ENCODE measurements around the gene PLXNB2.
A peak's percentile ranks its signal among the peaks of the same experiment; 100 is the strongest.

PLXNB2 gene

DNA sequence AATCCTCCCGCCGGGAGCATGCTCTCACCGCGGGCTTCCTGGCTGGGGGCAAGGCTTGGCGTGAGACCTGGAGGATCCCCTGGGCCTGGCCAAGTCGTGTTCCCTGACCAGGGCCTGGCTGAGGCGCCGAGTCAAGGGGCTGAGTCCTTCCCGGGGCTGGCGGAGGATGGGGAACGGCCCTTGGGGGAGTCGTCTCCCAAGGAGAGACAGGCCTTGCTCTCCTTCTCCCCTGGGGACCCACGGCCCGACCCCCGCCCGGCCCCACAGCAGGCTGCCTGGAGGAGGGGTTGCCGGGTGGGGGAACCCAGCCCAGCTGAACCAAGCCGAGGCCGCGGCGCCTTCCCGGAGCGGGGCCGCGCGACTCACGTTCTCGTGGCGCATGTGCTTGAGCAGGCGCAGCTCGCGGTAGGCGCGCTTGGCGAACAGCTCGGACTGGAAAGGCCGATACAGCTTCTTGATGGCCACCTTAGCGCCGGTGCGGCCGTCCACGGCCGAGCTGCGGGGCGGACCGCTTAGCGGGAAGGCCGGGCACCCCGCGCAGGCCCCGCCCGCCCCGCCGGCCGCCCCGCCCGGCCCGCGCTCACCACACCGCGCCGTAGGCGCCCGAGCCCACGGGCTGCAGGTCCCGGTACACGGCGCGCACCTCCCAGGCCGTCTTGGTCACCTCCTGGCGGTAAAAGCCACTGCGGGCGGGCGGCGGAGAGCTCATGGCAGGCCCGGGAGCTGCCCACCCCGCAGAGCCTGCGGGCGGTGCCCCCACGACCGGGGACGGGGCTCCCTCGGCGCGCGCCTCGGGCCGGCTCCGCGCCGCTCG lies 46.4 kb downstream of the PLXNB2 start:
- Mint-ChIP-seq H3K36me3 (no peaks in the 10 kb centered on the region), H3K4me1 (peaks cover 6% of the 10 kb centered on the region), H3K4me3 (peak overlapping the region; percentile 23), H3K27me3 (peaks cover 9% of the 10 kb centered on the region), H3K27ac (no peak overlapping the region), H3K9me3 (no peaks in the 10 kb centered on the region)

DNA sequence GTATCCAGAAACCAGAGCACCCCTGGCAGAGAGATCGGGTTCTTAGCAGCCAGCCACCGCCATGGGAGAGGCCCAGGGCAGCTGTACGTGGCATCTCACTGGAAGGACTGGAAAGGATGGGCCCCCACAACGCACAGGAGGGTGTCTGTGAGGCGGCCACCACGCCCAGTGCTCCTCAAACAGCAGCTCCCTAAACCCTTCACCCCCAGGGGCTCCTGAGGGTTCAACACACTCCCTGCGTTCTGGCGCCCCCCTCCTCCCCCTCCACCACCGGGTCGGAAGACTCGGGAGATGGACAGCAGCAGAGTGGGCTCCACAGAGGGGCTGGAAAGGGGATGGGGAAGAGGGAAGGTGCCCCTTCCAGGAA lies 47.0 kb downstream of the PLXNB2 start:
- peaks cover 9% of the 10 kb centered on the region for H3K27me3 Mint-ChIP-seq
- no peak overlapping the region for H3K4me3 Mint-ChIP-seq
- H3K36me3 Mint-ChIP-seq = no peaks in the 10 kb centered on the region
- no peak overlapping the region for H3K27ac Mint-ChIP-seq
- peaks cover 6% of the 10 kb centered on the region for H3K4me1 Mint-ChIP-seq
- no peaks in the 10 kb centered on the region for H3K9me3 Mint-ChIP-seq

DNA sequence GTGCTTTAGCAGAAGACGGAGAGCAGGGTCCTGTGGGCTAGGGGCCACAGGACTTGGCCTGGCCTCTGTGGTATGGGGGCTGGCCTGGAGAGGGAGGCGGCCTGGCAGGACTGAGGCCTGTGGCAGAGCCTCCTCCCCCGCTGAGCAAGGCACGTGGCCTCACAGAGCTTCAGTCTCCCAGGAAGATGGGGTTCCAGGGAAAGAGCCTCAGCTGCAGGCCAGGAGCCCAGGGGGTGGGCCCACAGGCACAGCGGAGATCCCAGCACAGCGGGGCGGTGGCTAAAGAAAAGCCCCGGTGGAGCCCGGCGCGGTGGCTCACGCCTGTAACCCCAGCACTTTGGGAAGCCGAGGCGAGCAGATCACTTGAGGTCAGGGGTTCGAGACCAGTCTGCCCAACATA lies 48.1 kb downstream of the PLXNB2 start:
- Mint-ChIP-seq H3K4me1 (peaks cover 6% of the 10 kb centered on the region), H3K27me3 (peaks cover 9% of the 10 kb centered on the region), H3K4me3 (no peak overlapping the region), H3K9me3 (no peaks in the 10 kb centered on the region), H3K27ac (no peak overlapping the region), H3K36me3 (no peaks in the 10 kb centered on the region)

DNA sequence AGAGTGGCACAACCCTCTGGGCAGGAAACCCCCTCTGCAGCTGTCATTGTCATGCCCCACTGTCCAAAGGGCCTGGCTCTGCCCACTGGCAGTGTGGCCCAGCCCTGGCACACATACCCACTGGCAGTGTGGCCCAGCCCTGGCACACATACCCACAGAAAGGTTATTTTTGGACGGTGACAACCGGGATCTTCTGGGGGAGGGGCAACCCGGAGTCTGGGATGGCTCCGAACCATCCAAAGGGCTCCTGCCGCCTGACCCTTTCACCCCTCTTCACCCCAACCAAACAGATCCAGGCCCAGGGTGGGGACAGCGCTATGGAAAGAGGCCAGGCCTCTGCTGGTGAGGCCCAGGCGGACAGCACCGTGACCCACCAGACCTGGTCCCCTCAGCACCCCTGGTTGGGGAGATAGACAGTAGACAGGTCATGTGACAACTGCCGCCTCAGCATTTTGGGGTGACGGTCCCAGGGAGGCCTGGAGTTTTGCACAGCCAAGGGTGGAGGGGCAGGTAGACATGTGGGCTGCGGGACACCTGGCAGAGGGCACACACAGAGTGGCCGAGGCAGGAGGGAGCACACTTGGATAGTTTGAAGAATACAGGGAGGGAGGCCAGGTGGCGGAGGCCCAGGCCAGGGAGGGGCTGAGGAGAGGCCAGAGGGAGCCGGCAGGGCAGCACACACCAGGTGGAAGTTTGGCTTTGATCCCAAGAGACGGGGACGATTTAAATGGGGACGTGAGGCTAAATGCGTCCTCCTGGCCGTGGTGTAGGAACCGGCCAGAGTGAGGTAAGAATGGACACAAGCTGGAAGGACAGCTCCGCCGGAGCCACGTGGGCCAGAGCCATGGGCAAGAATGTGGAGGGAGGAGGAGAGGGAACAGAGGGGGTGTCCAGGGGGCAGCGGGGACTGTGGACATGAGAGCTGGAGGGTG lies 48.8 kb downstream of the PLXNB2 start:
- no peak overlapping the region for H3K4me3 Mint-ChIP-seq
- H3K4me1 Mint-ChIP-seq = peaks cover 6% of the 10 kb centered on the region
- H3K36me3 Mint-ChIP-seq = no peaks in the 10 kb centered on the region
- H3K27me3 Mint-ChIP-seq = peaks cover 9% of the 10 kb centered on the region
- H3K9me3 Mint-ChIP-seq = no peaks in the 10 kb centered on the region
- no peak overlapping the region for H3K27ac Mint-ChIP-seq

DNA sequence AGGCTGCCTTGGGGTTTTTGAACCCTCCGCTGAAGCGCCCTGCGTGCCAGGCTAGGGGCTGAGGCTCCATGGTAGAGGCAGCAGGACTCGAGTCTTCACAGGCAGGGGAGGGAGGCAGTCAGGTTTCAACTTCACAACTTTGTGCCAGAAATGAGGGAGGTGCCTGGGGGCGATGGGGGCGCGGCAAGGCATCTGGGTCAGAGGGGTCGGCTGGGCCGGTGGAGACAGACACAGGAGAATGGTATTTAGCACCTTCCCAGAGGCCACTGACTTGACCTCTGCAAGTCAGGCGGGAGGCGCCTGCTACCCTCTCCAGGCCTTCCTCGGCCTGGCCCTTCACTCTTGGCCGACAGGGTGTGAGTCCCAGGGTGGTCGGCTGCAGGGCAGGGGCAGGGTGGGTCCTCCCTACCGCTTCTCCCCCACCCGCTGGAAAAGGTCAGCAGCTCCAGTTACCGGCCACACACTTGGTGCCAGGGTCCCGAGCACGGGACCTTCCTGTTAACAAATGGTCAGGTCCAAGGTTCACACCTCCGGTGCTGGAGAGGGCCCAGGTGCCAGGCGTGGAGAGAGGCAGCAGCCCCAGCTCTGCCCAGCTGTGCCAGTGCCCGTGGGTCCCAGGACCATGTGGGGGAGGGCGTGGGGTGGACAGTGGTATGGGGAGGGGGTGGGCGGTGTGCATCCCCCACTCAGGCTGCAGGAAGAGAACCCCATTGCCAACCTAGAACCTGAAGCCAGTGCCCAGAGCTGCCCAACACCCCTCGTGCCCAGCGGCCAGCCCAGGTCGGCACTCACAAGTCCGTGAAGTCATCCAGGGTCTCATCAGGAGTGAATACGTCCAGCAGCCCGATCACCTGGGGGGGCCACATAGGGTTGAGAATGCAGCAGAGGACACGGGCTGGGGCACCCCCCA lies 49.7 kb downstream of the PLXNB2 start:
- Mint-ChIP-seq H3K9me3 (no peaks in the 10 kb centered on the region), H3K27ac (no peak overlapping the region)

DNA sequence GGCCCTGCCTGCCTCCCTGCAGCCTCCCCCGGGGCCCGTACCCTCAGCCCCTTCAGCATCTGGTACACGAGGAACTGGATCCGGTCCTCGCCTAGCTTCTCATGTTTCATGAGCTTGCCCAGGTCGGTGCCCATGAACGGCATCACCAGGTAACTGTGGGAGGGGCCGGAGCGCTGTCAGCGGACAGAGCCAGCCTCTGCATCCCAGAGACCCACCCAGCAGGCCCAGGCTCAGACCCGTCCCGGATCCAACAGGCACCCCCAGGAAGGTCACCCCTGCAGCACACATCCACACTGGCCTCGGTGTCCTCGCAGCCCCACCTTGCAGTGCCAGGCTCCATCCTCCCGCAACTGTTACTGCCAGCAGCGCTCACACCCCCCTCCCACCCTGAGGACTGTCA lies 50.4 kb downstream of the PLXNB2 start:
- no peak overlapping the region for H3K27ac Mint-ChIP-seq
- no peak overlapping the region for H3K4me3 Mint-ChIP-seq
- H3K4me1 Mint-ChIP-seq = peaks cover 2% of the 10 kb centered on the region
- no peaks in the 10 kb centered on the region for H3K36me3 Mint-ChIP-seq
- peaks cover 5% of the 10 kb centered on the region for H3K27me3 Mint-ChIP-seq
- H3K9me3 Mint-ChIP-seq = no peaks in the 10 kb centered on the region

More for the DNA sequence above, 49.7 kb downstream of the PLXNB2 start:
- no peaks in the 10 kb centered on the region for H3K36me3 Mint-ChIP-seq
- H3K4me1 Mint-ChIP-seq = peaks cover 6% of the 10 kb centered on the region
- H3K27me3 Mint-ChIP-seq = peaks cover 9% of the 10 kb centered on the region
- H3K4me3 Mint-ChIP-seq = no peak overlapping the region

DNA sequence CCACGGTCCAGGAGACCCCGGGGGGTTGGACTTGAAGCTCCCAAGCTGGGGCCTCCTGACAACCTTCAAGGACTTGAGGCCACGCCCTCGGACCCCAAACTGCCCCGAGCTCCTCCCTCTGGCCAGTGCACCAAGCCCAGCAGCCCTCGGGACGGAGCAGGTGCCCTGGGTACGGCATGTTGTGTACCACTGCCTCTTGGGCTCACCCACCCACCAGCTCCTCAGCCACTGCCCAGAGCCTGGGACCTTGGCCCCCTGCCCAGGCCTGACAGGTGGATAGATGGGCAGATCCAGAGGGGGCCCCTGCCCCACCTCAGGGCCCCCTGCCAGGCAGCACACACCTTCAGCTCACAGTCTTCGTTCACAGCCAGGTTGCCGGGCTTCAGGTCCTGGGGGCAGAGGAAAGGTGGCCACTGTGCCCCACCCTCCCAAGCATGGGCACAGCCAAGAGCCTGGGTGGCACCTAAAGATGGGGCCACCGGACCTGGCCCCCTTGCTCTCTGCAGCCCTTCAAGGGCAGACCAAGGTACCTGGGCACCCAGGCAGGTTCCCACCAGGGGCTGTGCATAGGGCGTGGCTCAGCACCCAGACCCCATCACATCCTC lies 51.1 kb downstream of the PLXNB2 start:
- Mint-ChIP-seq H3K4me3 (no peak overlapping the region), H3K27ac (no peak overlapping the region), H3K4me1 (no peaks in the 10 kb centered on the region), H3K27me3 (peaks cover 3% of the 10 kb centered on the region), H3K9me3 (no peaks in the 10 kb centered on the region), H3K36me3 (no peaks in the 10 kb centered on the region)

DNA sequence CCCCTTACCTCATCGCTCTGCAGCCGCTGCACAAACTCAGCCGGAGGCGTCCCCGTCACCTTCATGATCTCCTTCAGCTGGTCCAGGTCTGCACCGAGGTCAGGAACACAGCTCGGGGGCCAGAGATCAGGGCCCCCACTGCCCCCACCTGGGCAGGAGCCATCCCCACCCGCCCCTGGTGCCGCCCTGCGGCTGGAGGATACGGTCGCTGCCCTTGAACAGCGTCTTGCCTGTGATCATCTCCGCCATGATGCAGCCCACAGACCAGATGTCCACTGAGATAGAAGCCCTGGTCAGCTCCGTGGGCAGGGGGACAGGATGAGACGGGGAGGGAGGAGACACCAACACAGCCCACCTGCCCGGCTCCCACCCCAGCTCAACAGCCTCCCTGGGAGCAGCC lies 51.8 kb downstream of the PLXNB2 start:
- Mint-ChIP-seq H3K4me3 (no peak overlapping the region), H3K36me3 (no peaks in the 10 kb centered on the region), H3K27ac (no peak overlapping the region), H3K4me1 (no peaks in the 10 kb centered on the region), H3K27me3 (peaks cover 3% of the 10 kb centered on the region), H3K9me3 (no peaks in the 10 kb centered on the region)

DNA sequence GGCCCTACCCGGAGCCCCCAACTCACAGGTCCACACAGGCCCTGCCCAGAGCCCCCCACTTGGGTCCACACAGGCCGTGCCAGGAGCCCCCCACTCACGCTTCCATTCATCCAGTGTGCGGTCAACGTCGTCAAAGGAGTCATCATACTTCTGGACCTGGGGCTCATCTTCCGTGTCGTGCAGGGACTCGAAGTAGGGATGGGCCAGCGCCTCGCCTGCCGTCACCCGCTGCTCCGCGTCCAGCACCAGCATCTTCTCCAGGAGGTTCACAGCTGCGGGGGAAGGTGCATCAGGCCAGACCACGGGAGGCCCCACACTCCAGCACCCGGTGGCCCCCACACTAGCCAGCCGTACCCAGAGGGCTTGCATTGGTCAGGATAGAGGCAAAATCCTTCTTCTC lies 52.3 kb downstream of the PLXNB2 start:
- no peaks in the 10 kb centered on the region for H3K9me3 Mint-ChIP-seq
- no peaks in the 10 kb centered on the region for H3K36me3 Mint-ChIP-seq
- H3K27ac Mint-ChIP-seq = no peak overlapping the region
- H3K27me3 Mint-ChIP-seq = peaks cover 3% of the 10 kb centered on the region
- H3K4me1 Mint-ChIP-seq = peaks cover 2% of the 10 kb centered on the region
- no peak overlapping the region for H3K4me3 Mint-ChIP-seq

DNA sequence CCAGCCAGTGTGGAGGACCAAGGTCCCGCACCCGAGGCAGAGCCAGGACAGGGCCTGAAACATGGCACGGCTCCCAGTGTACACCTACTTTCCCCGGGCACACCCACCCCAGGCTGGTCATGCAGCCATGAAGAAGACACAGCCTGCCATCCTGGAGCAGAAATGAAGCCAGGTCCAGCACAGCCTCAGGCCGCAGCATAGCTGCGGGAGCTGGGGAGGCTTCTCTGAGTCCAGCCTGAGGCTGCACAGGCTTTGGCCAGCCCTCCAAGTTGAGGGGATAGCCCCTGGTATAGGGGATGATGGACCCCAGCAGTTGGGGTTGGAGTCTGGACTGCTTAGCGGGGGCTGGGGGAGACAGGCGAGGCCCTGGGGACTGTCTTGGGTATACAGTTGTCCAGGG lies 53.5 kb downstream of the PLXNB2 start:
- Mint-ChIP-seq H3K9me3 (no peaks in the 10 kb centered on the region), H3K4me1 (peaks cover 7% of the 10 kb centered on the region), H3K36me3 (no peaks in the 10 kb centered on the region), H3K27me3 (peaks cover 3% of the 10 kb centered on the region), H3K4me3 (no peak overlapping the region), H3K27ac (no peak overlapping the region)

DNA sequence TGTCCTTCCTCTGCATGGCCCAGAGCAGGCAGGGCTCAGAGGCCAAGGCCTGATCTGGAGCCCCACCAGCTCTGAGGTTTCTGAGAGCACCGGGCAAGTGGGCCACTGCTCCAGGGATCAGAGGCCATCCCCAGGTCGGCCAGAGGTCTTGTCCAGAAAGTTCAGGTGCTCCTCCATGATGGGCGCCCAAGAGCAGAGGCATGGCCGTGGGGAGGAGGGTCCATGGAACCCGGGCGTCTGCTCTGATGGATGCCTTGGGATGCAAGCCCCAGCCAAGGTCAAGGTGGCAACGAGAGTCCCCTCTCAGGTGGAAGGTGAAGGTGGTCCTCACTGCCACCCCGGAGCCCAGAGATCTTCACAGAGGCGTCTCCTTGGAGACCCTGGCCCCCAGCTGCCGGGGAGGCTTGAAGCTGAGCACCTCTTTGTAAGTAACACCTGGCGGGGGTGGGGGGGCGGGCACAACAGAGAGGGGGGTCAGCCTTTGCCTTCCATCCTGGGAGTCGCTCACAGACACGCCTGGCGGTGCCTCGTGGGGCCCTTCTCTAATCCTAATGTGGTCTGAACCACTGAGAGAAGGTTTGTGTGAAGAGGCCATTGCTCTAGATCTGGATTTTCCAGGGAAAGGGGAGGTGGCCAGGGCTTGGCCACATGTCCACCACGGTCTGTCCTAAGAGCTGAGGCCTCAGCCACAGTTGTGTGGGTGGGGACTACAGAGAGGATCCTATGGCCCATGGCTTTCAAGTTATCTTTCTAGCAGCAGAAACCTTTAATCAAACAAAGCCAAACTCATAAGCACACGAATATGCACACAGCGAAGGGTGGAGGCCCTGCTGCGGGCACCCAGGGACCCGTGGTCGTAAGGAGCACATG lies 54.2 kb downstream of the PLXNB2 start:
- no peak overlapping the region for H3K27ac Mint-ChIP-seq
- H3K4me1 Mint-ChIP-seq = peaks cover 7% of the 10 kb centered on the region
- no peak overlapping the region for H3K4me3 Mint-ChIP-seq
- H3K27me3 Mint-ChIP-seq = peaks cover 2% of the 10 kb centered on the region
- H3K36me3 Mint-ChIP-seq = no peaks in the 10 kb centered on the region
- no peaks in the 10 kb centered on the region for H3K9me3 Mint-ChIP-seq

DNA sequence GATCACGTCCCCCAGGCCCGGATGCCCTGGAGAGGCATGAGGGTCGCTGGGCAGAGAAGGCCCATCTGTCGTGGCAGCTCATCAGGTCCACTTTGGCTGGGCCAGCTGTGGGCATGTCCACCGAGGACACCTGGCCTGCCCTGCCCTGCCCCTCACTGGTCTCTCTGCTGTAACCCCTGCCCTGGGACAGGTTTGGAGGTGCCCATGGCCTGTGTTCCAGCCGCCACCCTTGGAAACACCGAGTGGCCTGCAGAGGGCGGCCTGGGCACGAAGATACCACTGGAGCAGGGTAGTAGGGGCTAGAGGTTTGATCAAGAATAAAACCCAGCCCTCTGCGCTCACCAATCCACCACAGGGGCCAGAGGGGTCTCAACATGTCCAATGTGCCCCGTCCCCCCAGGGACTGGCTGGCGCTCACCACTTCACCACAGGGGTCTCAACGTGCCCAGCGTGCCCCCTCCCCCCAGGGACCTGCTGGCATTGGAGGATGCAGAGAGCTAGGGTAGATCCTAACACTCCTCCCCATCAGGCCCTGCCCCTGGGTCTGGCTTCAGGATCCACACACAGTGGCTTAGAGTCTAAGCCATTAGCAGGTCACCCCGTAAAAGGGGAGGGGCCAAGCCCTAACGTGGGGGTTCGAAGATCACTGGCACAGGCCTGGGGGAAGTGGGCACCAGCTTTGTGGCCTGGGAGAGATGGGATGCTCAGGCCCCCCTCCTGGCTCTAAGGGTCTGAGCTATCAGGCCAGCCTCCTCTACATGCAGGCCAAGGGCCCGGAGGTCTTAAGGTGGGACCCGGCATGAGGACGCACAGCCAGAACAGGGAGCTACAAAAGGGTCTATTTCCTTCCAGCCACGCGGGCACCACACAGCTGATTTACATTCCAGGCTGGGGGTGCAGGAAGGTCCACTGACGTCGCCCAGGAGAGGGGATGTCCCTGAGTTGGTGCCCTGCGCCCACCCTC lies 55.1 kb downstream of the PLXNB2 start:
- no peak overlapping the region for H3K27ac Mint-ChIP-seq
- H3K9me3 Mint-ChIP-seq = no peaks in the 10 kb centered on the region
- peaks cover 9% of the 10 kb centered on the region for H3K4me1 Mint-ChIP-seq
- no peaks in the 10 kb centered on the region for H3K36me3 Mint-ChIP-seq
- peaks cover under 1% of the 10 kb centered on the region for H3K27me3 Mint-ChIP-seq
- H3K4me3 Mint-ChIP-seq = peak overlapping the region; percentile 66

DNA sequence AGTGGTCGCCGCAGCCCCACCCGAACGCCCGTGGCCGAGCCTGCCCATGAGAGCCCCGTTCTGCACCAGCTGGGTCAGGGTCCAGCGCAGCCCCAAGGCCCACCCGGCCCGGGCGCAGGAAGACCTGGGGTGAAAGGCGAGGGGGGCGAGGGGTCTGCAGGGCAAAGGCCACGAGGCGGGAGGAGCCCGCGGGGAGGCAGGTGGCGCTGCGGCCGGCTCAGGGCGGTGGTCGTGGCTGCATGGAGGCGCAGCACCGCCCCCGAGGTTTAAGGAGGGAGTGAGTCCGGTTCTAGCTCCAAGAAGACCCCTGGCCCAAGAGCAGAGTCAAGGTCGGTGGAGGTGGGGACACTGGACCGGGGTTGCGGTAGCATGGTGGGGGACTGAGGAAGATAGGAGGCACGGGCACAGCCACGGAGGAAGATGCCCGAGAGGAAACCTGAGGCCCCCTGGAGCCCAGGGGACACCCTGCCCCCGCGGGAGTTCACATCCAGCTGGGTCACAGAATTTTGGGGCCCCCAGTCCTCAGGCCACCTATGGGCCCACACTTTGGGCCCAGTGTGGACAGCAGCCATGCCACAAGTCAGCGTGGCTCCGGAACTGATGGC lies 55.9 kb downstream of the PLXNB2 start:
- no peaks in the 10 kb centered on the region for H3K27me3 Mint-ChIP-seq
- H3K4me3 Mint-ChIP-seq = peak overlapping the region; percentile 66
- peaks cover 12% of the 10 kb centered on the region for H3K4me1 Mint-ChIP-seq
- peaks cover 2% of the 10 kb centered on the region for H3K36me3 Mint-ChIP-seq
- H3K9me3 Mint-ChIP-seq = no peaks in the 10 kb centered on the region
- no peak overlapping the region for H3K27ac Mint-ChIP-seq

Measured in activated naive CD4-positive, alpha-beta T cell treated with anti-CD3 and anti-CD28 coated beads, Interleukin-2, amount 50 U/mL, for 24 hours (primary cell).